ENCODE data around the gene CD79A. TPM values are rescaled to one million over a fixed set of nuclear protein-coding genes. Genes with fewer than 3 reads are reported as not detected.

CD79A gene
- polyA plus RNA-seq, 1 donor from 2014 or later, result not detected

DNA sequence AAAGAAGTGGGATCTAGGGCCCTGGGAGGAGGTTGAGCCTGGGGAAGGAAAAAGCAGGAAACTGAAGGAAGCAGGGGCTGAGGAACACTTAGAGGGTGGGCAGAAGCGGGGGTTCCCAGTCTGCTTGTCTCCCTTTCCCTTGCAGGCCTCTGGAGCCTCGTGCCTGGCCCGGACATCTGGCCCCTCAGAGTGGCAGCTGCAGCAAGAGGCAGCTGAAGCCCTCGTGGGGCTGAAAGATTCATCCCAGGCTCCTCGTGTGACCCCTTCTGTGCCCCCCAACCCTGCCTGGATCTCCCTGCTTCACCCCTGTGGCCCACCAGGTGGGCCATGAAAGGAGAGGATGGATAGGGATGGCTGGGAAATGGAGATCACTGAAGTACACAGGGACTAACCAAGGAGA, 26.7 kb upstream of the CD79A start:
- Histone ChIP-seq H4K20me1 (ENCODE audit: insufficient read depth) (no peaks in the 10 kb centered on the region), H3K9me3 (ENCODE audit: low read length) (no peaks in the 10 kb centered on the region), H3F3A (ENCODE audit: insufficient read depth, low read length, poor library complexity, severe bottlenecking) (no peaks in the 10 kb centered on the region), H3K36me3 (ENCODE audit: insufficient read depth, low read length) (no peaks in the 10 kb centered on the region), H3K4me2 (ENCODE audit: low read length) (no peak overlapping the region), H2AFZ (ENCODE audit: low read depth, low read length) (no peak overlapping the region), H3K27ac (ENCODE audit: low read length) (no peak overlapping the region), H3K27me3 (ENCODE audit: insufficient read depth, low read depth, low read length) (peaks cover 3% of the 10 kb centered on the region), H3K9me2 (ENCODE audit: insufficient read depth, low read length) (no peaks in the 10 kb centered on the region), H3K4me3 (ENCODE audit: low read length) (no peak overlapping the region), H3K79me2 (replicated peaks; ENCODE audit: insufficient read depth, low read length) (no peaks in the 10 kb centered on the region), H3K9ac (ENCODE audit: low read length) (no peak overlapping the region)
- no peak for TF ChIP-seq EZH2 (IDR thresholded peaks at IDR 0.05; ENCODE audit: borderline replicate concordance, insufficient read depth, low read length, poor library complexity, severe bottlenecking)
- no peak for TF ChIP-seq EP300 (conservative IDR thresholded peaks at IDR 0.05; ENCODE audit: poor library complexity, severe bottlenecking)
- TF ChIP-seq, protein P1, sequence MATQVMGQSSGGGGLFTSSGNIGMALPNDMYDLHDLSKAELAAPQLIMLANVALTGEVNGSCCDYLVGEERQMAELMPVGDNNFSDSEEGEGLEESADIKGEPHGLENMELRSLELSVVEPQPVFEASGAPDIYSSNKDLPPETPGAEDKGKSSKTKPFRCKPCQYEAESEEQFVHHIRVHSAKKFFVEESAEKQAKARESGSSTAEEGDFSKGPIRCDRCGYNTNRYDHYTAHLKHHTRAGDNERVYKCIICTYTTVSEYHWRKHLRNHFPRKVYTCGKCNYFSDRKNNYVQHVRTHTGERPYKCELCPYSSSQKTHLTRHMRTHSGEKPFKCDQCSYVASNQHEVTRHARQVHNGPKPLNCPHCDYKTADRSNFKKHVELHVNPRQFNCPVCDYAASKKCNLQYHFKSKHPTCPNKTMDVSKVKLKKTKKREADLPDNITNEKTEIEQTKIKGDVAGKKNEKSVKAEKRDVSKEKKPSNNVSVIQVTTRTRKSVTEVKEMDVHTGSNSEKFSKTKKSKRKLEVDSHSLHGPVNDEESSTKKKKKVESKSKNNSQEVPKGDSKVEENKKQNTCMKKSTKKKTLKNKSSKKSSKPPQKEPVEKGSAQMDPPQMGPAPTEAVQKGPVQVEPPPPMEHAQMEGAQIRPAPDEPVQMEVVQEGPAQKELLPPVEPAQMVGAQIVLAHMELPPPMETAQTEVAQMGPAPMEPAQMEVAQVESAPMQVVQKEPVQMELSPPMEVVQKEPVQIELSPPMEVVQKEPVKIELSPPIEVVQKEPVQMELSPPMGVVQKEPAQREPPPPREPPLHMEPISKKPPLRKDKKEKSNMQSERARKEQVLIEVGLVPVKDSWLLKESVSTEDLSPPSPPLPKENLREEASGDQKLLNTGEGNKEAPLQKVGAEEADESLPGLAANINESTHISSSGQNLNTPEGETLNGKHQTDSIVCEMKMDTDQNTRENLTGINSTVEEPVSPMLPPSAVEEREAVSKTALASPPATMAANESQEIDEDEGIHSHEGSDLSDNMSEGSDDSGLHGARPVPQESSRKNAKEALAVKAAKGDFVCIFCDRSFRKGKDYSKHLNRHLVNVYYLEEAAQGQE (IDR thresholded peaks at IDR 0.05; ENCODE audit: borderline replicate concordance), result no peak
- no peak for TF ChIP-seq RAD21 (conservative IDR thresholded peaks at IDR 0.05)
- no peak for TF ChIP-seq SMC3 (conservative IDR thresholded peaks at IDR 0.05; ENCODE audit: poor library complexity)
- no peak for TF ChIP-seq TAF1 (IDR thresholded peaks at IDR 0.05; ENCODE audit: low read depth)
- no peak for TF ChIP-seq POLR2AphosphoS5 (IDR thresholded peaks at IDR 0.05)
- TF ChIP-seq, protein P2, sequence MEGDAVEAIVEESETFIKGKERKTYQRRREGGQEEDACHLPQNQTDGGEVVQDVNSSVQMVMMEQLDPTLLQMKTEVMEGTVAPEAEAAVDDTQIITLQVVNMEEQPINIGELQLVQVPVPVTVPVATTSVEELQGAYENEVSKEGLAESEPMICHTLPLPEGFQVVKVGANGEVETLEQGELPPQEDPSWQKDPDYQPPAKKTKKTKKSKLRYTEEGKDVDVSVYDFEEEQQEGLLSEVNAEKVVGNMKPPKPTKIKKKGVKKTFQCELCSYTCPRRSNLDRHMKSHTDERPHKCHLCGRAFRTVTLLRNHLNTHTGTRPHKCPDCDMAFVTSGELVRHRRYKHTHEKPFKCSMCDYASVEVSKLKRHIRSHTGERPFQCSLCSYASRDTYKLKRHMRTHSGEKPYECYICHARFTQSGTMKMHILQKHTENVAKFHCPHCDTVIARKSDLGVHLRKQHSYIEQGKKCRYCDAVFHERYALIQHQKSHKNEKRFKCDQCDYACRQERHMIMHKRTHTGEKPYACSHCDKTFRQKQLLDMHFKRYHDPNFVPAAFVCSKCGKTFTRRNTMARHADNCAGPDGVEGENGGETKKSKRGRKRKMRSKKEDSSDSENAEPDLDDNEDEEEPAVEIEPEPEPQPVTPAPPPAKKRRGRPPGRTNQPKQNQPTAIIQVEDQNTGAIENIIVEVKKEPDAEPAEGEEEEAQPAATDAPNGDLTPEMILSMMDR (IDR thresholded peaks at IDR 0.05; ENCODE audit: poor library complexity, severe bottlenecking), result no peak
- no peak for TF ChIP-seq MXI1 (conservative IDR thresholded peaks at IDR 0.05; ENCODE audit: poor library complexity, severe bottlenecking)

DNA sequence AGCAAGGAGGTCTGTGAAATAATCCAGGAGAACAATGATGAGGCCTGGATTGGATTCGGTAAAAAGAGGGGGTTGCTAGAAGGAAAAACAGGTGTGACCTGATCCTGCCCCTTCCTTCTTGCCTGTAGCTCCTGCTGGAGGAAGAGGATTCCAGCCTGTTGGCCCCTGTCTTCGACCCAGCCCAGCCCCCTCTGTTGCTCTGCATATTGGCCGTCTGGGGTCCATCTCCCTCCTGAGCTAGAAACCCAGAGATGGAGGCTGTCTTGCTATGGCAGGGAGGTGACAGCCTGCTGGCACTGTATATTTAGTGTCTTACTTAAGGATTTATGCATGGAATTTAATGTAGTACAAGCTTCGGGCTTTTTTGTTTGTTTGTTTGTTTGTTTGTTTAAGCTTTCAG, 25.6 kb upstream of the CD79A start:
- no peaks in the 10 kb centered on the region for H4K20me1 ChIP-seq (ENCODE audit: insufficient read depth)
- no peak overlapping the region for H3K4me2 ChIP-seq (ENCODE audit: low read length)
- peaks cover 3% of the 10 kb centered on the region for H3K27me3 ChIP-seq (ENCODE audit: insufficient read depth, low read depth, low read length)
- H3K79me2 ChIP-seq (replicated peaks; ENCODE audit: insufficient read depth, low read length), result no peaks in the 10 kb centered on the region
- no peaks in the 10 kb centered on the region for H3K9me2 ChIP-seq (ENCODE audit: insufficient read depth, low read length)
- no peaks in the 10 kb centered on the region for H3F3A ChIP-seq (ENCODE audit: insufficient read depth, low read length, poor library complexity, severe bottlenecking)
- no peak for TF ChIP-seq EZH2 (IDR thresholded peaks at IDR 0.05; ENCODE audit: borderline replicate concordance, insufficient read depth, low read length, poor library complexity, severe bottlenecking)
- TF ChIP-seq SMC3 (conservative IDR thresholded peaks at IDR 0.05; ENCODE audit: poor library complexity), result no peak
- no peak overlapping the region for H3K27ac ChIP-seq (ENCODE audit: low read length)
- H3K9me3 ChIP-seq (ENCODE audit: low read length), result no peaks in the 10 kb centered on the region
- no peak overlapping the region for H2AFZ ChIP-seq (ENCODE audit: low read depth, low read length)
- no peak overlapping the region for H3K9ac ChIP-seq (ENCODE audit: low read length)
- H3K4me3 ChIP-seq (ENCODE audit: low read length), result no peak overlapping the region
- H3K36me3 ChIP-seq (ENCODE audit: insufficient read depth, low read length), result no peaks in the 10 kb centered on the region

DNA sequence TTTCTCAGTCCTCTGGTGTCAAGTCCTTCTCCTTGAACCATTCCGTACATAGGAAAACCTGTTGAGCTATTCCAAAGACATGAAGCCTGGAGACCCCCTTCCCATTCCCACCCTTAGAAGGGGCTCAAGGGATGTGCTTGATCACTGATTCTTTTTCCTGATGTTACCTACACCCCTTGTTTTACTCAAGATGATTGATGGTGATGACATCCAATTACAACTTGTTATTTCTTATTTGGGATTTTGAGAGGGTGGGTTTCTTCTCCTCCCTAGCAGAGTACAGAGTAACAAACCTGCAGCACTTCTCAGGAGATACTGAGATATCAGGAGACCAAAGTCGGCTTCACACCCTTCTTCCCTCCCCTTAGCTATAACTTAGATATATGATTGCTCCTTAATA, 23.7 kb upstream of the CD79A start:
- H3K4me3 ChIP-seq (ENCODE audit: low read length), result no peak overlapping the region
- H3K9ac ChIP-seq (ENCODE audit: low read length), result no peak overlapping the region
- H3K27me3 ChIP-seq (ENCODE audit: insufficient read depth, low read depth, low read length), result peaks cover 3% of the 10 kb centered on the region
- H3K27ac ChIP-seq (ENCODE audit: low read length), result no peak overlapping the region
- H3K9me3 ChIP-seq (ENCODE audit: low read length), result no peaks in the 10 kb centered on the region
- H2AFZ ChIP-seq (ENCODE audit: low read depth, low read length), result no peak overlapping the region
- H3K36me3 ChIP-seq (ENCODE audit: insufficient read depth, low read length), result no peaks in the 10 kb centered on the region
- no peaks in the 10 kb centered on the region for H3K9me2 ChIP-seq (ENCODE audit: insufficient read depth, low read length)
- no peaks in the 10 kb centered on the region for H3F3A ChIP-seq (ENCODE audit: insufficient read depth, low read length, poor library complexity, severe bottlenecking)
- no peak overlapping the region for H3K4me2 ChIP-seq (ENCODE audit: low read length)
- no peak for TF ChIP-seq SMC3 (conservative IDR thresholded peaks at IDR 0.05; ENCODE audit: poor library complexity)
- no peak for TF ChIP-seq EZH2 (IDR thresholded peaks at IDR 0.05; ENCODE audit: borderline replicate concordance, insufficient read depth, low read length, poor library complexity, severe bottlenecking)
- TF ChIP-seq TAF1 (IDR thresholded peaks at IDR 0.05; ENCODE audit: low read depth), result no peak
- no peak for TF ChIP-seq EP300 (conservative IDR thresholded peaks at IDR 0.05; ENCODE audit: poor library complexity, severe bottlenecking)
- TF ChIP-seq RAD21 (conservative IDR thresholded peaks at IDR 0.05), result no peak
- TF ChIP-seq, protein P2 (IDR thresholded peaks at IDR 0.05; ENCODE audit: poor library complexity, severe bottlenecking), result no peak
- TF ChIP-seq MXI1 (conservative IDR thresholded peaks at IDR 0.05; ENCODE audit: poor library complexity, severe bottlenecking), result no peak
- no peak for TF ChIP-seq POLR2AphosphoS5 (IDR thresholded peaks at IDR 0.05)
- TF ChIP-seq, protein P1 (IDR thresholded peaks at IDR 0.05; ENCODE audit: borderline replicate concordance), result no peak
- H4K20me1 ChIP-seq (ENCODE audit: insufficient read depth), result no peaks in the 10 kb centered on the region
- H3K79me2 ChIP-seq (replicated peaks; ENCODE audit: insufficient read depth, low read length), result no peaks in the 10 kb centered on the region

Measured in neural cell (in vitro differentiated cells).